GM12878 (cell line): ENCODE data around the gene OLIG3. TPM values are rescaled to one million over a fixed set of nuclear protein-coding genes. Genes with fewer than 3 reads are reported as not detected.

Experiments
- ATAC-seq: fragments of 200-7000 bp; cut with Tn5 transposase; 3 replicates; pipeline ENCODE4 v1.9.1; 2020; ENCODE audit warnings: mild to moderate bottlenecking, moderate library complexity
- BruUV-seq: library from RNA; stranded (reverse); fragments of 400-500 nt; replicated peaks from 2 replicates; lab custom pipeline; 2021; lab: Mats Ljungman, UMichigan
- CTCF ChIA-PET: fragments of 300-600 bp; sonication (Branson Sonifier 250); formaldehyde crosslinking; extraction: SDS; loops from one replicate; lab custom pipeline; 2021; ENCODE audit warnings: inconsistent platforms; lab: Yijun Ruan, JAX
- POLR2A ChIA-PET: fragments of 350-600 bp; formaldehyde crosslinking; extraction: SDS; loops from one replicate; lab custom pipeline; 2021; ENCODE audit warnings: inconsistent platforms; lab: Charles Lee
- RAD21 ChIA-PET: fragments of 300-600 bp; sonication (Branson Sonifier 250); formaldehyde crosslinking; loops from one replicate; lab custom pipeline; 2023; ENCODE audit warnings: antibody characterized with exemption; ENCODE audit not compliant: unreplicated experiment; lab: Charles Lee
- SMC1A ChIA-PET: fragments of 300-600 bp; sonication (Branson Sonifier 250); formaldehyde crosslinking; loops from one replicate; lab custom pipeline; 2023; ENCODE audit not compliant: unreplicated experiment, uncharacterized antibody; lab: Charles Lee
- DNase-seq: peaks from one replicate; pipeline ENCODE4 v3.0.0-alpha.2; 2011; ENCODE audit warnings: low read depth, low spot score
- FAIRE-seq: peaks from 3 replicates; lab custom pipeline; 2011; peaks lifted over from hg19 to GRCh38; lab: Jason Lieb, UNC
- H2AFZ ChIP-seq: 2 replicates; pipeline ENCODE4 v1.6.0; 2011; ENCODE audit warnings: low read depth, low read length, control low read depth; ENCODE audit not compliant: control insufficient read depth
- H3K27ac ChIP-seq: 2 replicates; pipeline ENCODE4 v1.5.1; 2011; ENCODE audit warnings: control low read depth; ENCODE audit not compliant: control insufficient read depth, insufficient read depth
- H3K27me3 ChIP-seq, 2 experiments: replicated peaks in 1 of 2; 2 replicates each; pipeline versions ENCODE4 v1.6.0 to v1.6.1; 2011; ENCODE audit warnings: low read length in 1 of 2; ENCODE audit not compliant: control insufficient read depth in 2 of 2, insufficient read depth in 2 of 2
- H3K36me3 ChIP-seq, 2 experiments: 2 replicates each; pipeline ENCODE4 v1.5.1; 2011; ENCODE audit warnings: low read length in 1 of 2; ENCODE audit not compliant: control insufficient read depth in 2 of 2, insufficient read depth in 2 of 2
- H3K4me1 ChIP-seq: 2 replicates; pipeline ENCODE4 v1.6.1; 2011; ENCODE audit warnings: mild to moderate bottlenecking, low read length, moderate library complexity, mixed read lengths; ENCODE audit not compliant: control insufficient read depth, insufficient read depth
- H3K4me2 ChIP-seq: 2 replicates; pipeline ENCODE4 v1.6.0; 2011; ENCODE audit warnings: control low read depth; ENCODE audit not compliant: control insufficient read depth, insufficient read depth
- H3K4me3 ChIP-seq: fragments of 200-600 bp; sonication (generic); 2 replicates; pipeline ENCODE4 v1.5.1; 2016
- H3K79me2 ChIP-seq: 2 replicates; pipeline ENCODE4 v1.6.0; 2011; ENCODE audit warnings: low read length; ENCODE audit not compliant: control insufficient read depth, insufficient read depth
- H3K9ac ChIP-seq: 2 replicates; pipeline ENCODE4 v1.8.0; 2011; ENCODE audit warnings: low read length, control low read depth, mixed read lengths; ENCODE audit not compliant: control insufficient read depth, insufficient read depth
- H3K9me3 ChIP-seq: replicated peaks from 3 replicates; pipeline ENCODE4 v1.5.1; 2011; ENCODE audit warnings: mild to moderate bottlenecking, low read length; ENCODE audit not compliant: control insufficient read depth, insufficient read depth
- H4K20me1 ChIP-seq: 2 replicates; pipeline ENCODE4 v1.6.0; 2011; ENCODE audit not compliant: control insufficient read depth, insufficient read depth
- BCL11A ChIP-seq: IDR thresholded peaks from 2 replicates; pipeline ENCODE4 v1.6.1; 2011; ENCODE audit warnings: low read depth, low read length
- IKZF1 ChIP-seq: fragments of 450-650 bp; conservative IDR thresholded peaks from 2 replicates; pipeline ENCODE4 v1.6.1; 2017; ENCODE audit warnings: antibody characterized with exemption, mild to moderate bottlenecking
- IRF4 ChIP-seq: IDR thresholded peaks from 2 replicates; pipeline ENCODE4 v1.6.1; 2011; ENCODE audit warnings: low read depth, low read length
- MEF2B ChIP-seq: fragments of 450-650 bp; IDR thresholded peaks from 2 replicates; pipeline ENCODE4 v1.6.1; 2018; ENCODE audit warnings: mild to moderate bottlenecking, moderate library complexity; ENCODE audit not compliant: partially characterized antibody, poor library complexity, severe bottlenecking
- MTA3 ChIP-seq: IDR thresholded peaks from 2 replicates; pipeline ENCODE4 v1.6.1; 2012; ENCODE audit warnings: low read length, inconsistent platforms, borderline replicate concordance
- NR2C1 ChIP-seq: fragments of 450-650 bp; IDR thresholded peaks from 2 replicates; pipeline ENCODE4 v1.6.1; 2017; ENCODE audit warnings: antibody characterized with exemption, mild to moderate bottlenecking, moderate library complexity
- POLR2AphosphoS2 ChIP-seq: IDR thresholded peaks from 2 replicates; pipeline ENCODE4 v1.6.1; 2011; ENCODE audit warnings: low read depth, mild to moderate bottlenecking, low read length, improper control_type of control experiment, moderate library complexity
- POU2F2 ChIP-seq: IDR thresholded peaks from 3 replicates; pipeline ENCODE4 v1.6.1; 2011; ENCODE audit warnings: low read depth, mild to moderate bottlenecking, low read length, borderline replicate concordance
- SREBF2 ChIP-seq: IDR thresholded peaks from 2 replicates; pipeline ENCODE4 v1.6.1; 2012; ENCODE audit warnings: mild to moderate bottlenecking, low read length
- TBL1XR1 ChIP-seq: IDR thresholded peaks from 2 replicates; pipeline ENCODE4 v1.6.1; 2012; ENCODE audit warnings: low read depth, low read length, improper control_type of control experiment
- TCF12 ChIP-seq: IDR thresholded peaks from 2 replicates; pipeline ENCODE4 v1.6.1; 2011; ENCODE audit warnings: low read depth, mild to moderate bottlenecking, low read length
- ZNF24 ChIP-seq: fragments of 450-650 bp; IDR thresholded peaks from 2 replicates; pipeline ENCODE4 v1.6.1; 2017; ENCODE audit warnings: antibody characterized with exemption, mild to moderate bottlenecking
- WGBS: methylation state at CpG from one replicate; pipeline ENCODE4 v1.1.6; 2016; ENCODE audit warnings: low lambda C conversion rate; ENCODE audit not compliant: insufficient replicate concordance, insufficient coverage; ENCODE audit errors: missing lambda C conversion rate; 5-methylcytosine and 5-hydroxymethylcytosine counted together
- in situ Hi-C: fragments of 300-500 bp; cut with MboI; formaldehyde crosslinking; loops from 9 replicates; pipeline ENCODE4 v1.14.3; 2018; ENCODE audit warnings: mixed read lengths
- intact Hi-C: fragments of 100-400 bp; cut with micrococcal nuclease; formaldehyde crosslinking; loops from one replicate; pipeline ENCODE4 v1.14.2; 2022; ENCODE audit not compliant: unreplicated experiment
- polyA plus RNA-seq, 11 experiments: library from polyadenylated mRNA; depleted of rRNA in 4 of 11; unstranded in 6 of 11; stranded (reverse) in 5 of 11; fragments of >200 nt; fragmentation: Nextera tagmentation in 4 of 11; fragmentation: Illumina TruSeq in 1 of 11; extraction: Ambion mirVana in 4 of 11; extraction: Trizol in 1 of 11; gene quantifications; 1 replicate in 1 of 11; 2 replicates in 10 of 11; pipeline versions ENCODE4 v1.2.1 to v1.2.3, GENCODE V29; 2011 to 2016; ENCODE audit warnings: inconsistent platforms in 2 of 11, missing spikeins in 2 of 11, low read depth in 1 of 11
- total RNA-seq, 4 experiments: library from RNA; depleted of rRNA in 3 of 4; stranded (reverse); fragments of >200 nt in 3 of 4; fragmentation: Illumina TruSeq in 1 of 4; extraction: Trizol in 1 of 4; gene quantifications; 2 replicates each; pipeline versions ENCODE4 v1.2.1 to v1.2.3, GENCODE V29; 2013 to 2021
- TF ChIP-seq, protein P1 (sequence below): fragments of 450-650 bp; IDR thresholded peaks from 2 replicates; pipeline ENCODE4 v1.6.1; 2016; ENCODE audit warnings: mild to moderate bottlenecking
- TF ChIP-seq, protein P2 (sequence below): fragments of 450-650 bp; formaldehyde crosslinking; IDR thresholded peaks from 2 replicates; pipeline ENCODE4 v1.5.0; 2022; ENCODE audit warnings: mild to moderate bottlenecking, missing genetic modification characterization

The OLIG3 gene
- total and polyA plus RNA-seq, 10 of the 15 experiments (the other 5 are each of a cell fraction or from before 2014, with no cell fraction given), result not detected

DNA sequence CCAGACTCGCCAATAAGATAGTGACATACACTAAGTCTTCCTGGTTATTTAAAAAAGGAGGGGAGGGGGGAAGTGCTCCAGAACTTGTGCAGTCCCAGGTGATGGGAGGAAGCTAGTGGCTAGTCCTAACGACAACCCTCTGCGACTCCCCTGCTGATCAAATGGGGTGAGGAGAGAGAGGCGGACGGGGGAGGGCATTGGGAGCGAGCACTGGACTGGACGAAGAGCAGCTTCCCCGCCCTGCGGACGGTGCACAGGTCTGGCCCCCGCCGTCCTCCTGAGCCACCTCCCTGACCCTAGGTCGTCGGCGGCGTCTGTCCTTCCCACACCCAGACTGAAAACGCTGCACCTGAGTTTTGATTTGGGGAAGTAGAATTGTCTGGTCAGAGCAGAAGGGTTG, 2.2 kb upstream of the OLIG3 start:
- H4K20me1 ChIP-seq, result no peaks in the 10 kb centered on the region
- ChIA-PET SMC1A (no interaction called here), POLR2A (interaction anchor here (0.5 kb wide), 1 partner anchor 1861 kb away, joined by 4 read pairs; no protein-coding TSS in a partner anchor), CTCF (no interaction called here), RAD21 (no interaction called here)
- intact Hi-C loops (no loop called here), in situ Hi-C loops (no loop called here)
- H3K27me3 ChIP-seq, result peaks cover 29 to 46% of the 10 kb centered on the region in 2 experiments
- no peak overlapping the region for H3K27ac ChIP-seq
- BruUV-seq, result no TSS peak
- H3K4me3 ChIP-seq, result no peak overlapping the region
- H3K9ac ChIP-seq, result no peak overlapping the region
- 47% methylated on average over 15 of the region's 17 CpGs for WGBS
- no peaks in the 10 kb centered on the region for H3K79me2 ChIP-seq
- H3K36me3 ChIP-seq, result no peaks in the 10 kb centered on the region
- no peak overlapping the region for H2AFZ ChIP-seq
- TF ChIP-seq ZNF24 (no peak), NR2C1 (no peak), TBL1XR1 (no peak)
- TF ChIP-seq, protein P1, sequence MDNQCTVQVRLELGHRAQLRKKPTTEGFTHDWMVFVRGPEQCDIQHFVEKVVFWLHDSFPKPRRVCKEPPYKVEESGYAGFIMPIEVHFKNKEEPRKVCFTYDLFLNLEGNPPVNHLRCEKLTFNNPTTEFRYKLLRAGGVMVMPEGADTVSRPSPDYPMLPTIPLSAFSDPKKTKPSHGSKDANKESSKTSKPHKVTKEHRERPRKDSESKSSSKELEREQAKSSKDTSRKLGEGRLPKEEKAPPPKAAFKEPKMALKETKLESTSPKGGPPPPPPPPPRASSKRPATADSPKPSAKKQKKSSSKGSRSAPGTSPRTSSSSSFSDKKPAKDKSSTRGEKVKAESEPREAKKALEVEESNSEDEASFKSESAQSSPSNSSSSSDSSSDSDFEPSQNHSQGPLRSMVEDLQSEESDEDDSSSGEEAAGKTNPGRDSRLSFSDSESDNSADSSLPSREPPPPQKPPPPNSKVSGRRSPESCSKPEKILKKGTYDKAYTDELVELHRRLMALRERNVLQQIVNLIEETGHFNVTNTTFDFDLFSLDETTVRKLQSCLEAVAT, result no peak
- H3K4me1 ChIP-seq, result no peaks in the 10 kb centered on the region
- no peak for ATAC-seq
- FAIRE-seq, result no peak
- peaks cover 2% of the 10 kb centered on the region; the same call in 1 of the 3 replicates for H3K9me3 ChIP-seq
- no peak for DNase-seq
- no peak overlapping the region for H3K4me2 ChIP-seq

DNA sequence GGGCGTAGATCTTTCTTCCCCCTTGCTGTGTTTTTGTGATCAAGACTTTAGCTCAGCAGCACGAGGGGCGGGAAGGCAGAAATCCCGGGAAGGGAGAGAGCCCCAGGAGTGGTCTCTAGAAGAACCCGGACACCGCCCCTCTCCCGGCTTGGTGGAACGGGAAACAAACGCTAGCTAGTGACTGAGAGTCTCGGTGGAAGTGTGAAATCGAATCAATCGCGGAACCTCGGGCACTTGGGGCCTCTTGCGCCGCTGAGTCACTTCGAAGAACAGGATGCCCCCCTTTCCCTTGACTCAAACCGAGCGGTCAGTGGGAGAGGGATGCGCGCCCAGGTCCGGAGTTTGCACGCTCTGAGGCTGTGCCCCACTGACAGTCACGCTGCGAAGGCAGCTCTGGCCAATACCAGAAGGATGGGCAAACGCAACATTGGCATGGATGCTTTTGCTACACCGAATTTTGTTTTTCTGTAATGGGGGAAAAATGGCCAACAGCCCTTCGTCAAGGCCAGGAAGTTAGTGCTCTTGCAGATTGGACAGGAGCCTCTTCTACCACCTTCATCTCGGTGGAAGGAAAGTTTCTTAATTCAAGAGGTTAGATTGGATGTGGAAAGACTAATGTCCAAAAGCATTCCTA, 1.6 kb upstream of the OLIG3 start:
- Histone ChIP-seq H3K79me2 (no peaks in the 10 kb centered on the region), H3K4me2 (no peak overlapping the region), H3K9me3 (peaks cover 2% of the 10 kb centered on the region; the same call in 1 of the 3 replicates), H3K27ac (no peak overlapping the region), H3K4me1 (no peaks in the 10 kb centered on the region), H4K20me1 (no peaks in the 10 kb centered on the region), H3K36me3 (no peaks in the 10 kb centered on the region), H2AFZ (no peak overlapping the region), H3K4me3 (no peak overlapping the region), H3K9ac (no peak overlapping the region), H3K27me3 (peaks cover 31 to 50% of the 10 kb centered on the region in 2 experiments)
- BruUV-seq, result no TSS peak
- WGBS, result 43% methylated on average over 26 of the region's 29 CpGs
- ChIA-PET POLR2A (no interaction called here), CTCF (interaction anchor here (0.8 kb wide), 1 partner anchor 94 kb away, joined by 4 read pairs; no protein-coding TSS in a partner anchor), SMC1A (no interaction called here), RAD21 (no interaction called here)
- no peak for DNase-seq
- in situ Hi-C loops, result no loop called here
- no peak for FAIRE-seq
- intact Hi-C loops, result no loop called here
- ATAC-seq, result no peak
- TF ChIP-seq IKZF1 (no peak), IRF4 (no peak), TCF12 (no peak), POU2F2 (no peak), BCL11A (no peak), MTA3 (no peak), MEF2B (no peak), SREBF2 (no peak), POLR2AphosphoS2 (no peak)
- TF ChIP-seq, protein P2, sequence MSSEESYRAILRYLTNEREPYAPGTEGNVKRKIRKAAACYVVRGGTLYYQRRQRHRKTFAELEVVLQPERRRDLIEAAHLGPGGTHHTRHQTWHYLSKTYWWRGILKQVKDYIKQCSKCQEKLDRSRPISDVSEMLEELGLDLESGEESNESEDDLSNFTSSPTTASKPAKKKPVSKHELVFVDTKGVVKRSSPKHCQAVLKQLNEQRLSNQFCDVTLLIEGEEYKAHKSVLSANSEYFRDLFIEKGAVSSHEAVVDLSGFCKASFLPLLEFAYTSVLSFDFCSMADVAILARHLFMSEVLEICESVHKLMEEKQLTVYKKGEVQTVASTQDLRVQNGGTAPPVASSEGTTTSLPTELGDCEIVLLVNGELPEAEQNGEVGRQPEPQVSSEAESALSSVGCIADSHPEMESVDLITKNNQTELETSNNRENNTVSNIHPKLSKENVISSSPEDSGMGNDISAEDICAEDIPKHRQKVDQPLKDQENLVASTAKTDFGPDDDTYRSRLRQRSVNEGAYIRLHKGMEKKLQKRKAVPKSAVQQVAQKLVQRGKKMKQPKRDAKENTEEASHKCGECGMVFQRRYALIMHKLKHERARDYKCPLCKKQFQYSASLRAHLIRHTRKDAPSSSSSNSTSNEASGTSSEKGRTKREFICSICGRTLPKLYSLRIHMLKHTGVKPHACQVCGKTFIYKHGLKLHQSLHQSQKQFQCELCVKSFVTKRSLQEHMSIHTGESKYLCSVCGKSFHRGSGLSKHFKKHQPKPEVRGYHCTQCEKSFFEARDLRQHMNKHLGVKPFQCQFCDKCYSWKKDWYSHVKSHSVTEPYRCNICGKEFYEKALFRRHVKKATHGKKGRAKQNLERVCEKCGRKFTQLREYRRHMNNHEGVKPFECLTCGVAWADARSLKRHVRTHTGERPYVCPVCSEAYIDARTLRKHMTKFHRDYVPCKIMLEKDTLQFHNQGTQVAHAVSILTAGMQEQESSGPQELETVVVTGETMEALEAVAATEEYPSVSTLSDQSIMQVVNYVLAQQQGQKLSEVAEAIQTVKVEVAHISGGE, result no peak
